Activated T-helper 9 cell treated with anti-CD3 and anti-CD28 coated beads, Interleukin-2, amount 50 U/mL, for 16 hours (primary cell): ENCODE data around the gene ZNF232.
"Not testable (repeated sequence)": the region's sequence is repeated elsewhere in the genome, so short reads cannot be mapped to it uniquely, and the experiment has no call there.

Experiments used
- DNase-seq: peaks from one replicate; pipeline ENCODE4 v3.0.0-alpha.2; 2020; ENCODE audit warnings: low read depth

The ZNF232 gene

DNA sequence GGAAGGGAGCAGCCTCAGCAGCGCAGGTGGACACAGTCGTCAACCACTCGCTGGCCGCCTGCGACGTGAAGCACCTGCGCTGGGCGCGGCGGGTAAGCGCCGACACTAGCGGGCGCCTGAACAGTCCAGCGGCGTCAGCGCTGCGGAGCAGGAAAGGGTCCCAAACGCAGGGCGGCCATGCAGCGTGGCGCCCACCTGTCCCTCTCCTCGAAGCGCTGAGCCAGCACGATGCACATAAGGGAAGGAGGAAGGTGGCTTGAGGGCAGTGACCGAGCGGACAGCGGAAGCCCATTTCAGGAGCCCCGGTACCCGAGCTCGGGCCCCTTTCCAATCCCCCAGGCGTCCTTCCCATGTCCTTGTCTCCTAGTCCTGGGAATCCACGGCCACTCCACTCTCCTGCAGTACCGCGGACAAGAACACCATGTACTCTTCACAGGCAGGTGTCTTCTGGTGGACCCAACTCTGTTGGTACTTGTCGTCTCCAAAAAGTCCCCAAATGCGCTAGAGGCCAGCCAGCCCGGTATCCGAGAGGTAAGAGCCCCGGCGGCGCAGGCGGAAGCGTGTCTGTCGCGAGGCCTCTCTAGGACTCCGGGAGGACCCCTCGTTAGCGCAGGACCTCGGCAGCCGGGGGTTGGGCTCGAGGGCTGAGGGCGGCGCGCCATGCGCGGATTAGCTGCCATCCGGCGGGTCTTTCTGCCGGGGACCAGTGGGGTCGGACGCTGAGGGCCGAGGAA lies 14.4 kb downstream of the ZNF232 start:
- no peak for DNase-seq

DNA sequence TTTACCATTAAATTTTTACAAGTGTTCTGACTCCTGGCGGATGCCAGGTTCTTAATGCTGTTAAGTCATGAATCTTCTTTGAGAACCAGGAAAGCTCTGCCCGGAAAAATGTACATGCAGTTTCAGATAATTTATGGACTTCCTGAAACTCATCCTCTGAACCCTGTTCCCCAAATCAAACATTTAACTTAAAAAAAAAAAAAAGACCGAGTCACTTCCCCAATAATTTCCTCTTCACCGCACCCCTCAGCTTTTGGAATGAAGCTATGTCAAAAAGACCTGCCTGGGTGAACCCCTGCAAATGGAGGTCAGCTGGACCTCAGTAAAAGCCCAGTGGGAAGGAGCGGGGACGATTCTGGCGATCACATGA lies 15.0 kb downstream of the ZNF232 start:
- DNase-seq, result no peak

DNA sequence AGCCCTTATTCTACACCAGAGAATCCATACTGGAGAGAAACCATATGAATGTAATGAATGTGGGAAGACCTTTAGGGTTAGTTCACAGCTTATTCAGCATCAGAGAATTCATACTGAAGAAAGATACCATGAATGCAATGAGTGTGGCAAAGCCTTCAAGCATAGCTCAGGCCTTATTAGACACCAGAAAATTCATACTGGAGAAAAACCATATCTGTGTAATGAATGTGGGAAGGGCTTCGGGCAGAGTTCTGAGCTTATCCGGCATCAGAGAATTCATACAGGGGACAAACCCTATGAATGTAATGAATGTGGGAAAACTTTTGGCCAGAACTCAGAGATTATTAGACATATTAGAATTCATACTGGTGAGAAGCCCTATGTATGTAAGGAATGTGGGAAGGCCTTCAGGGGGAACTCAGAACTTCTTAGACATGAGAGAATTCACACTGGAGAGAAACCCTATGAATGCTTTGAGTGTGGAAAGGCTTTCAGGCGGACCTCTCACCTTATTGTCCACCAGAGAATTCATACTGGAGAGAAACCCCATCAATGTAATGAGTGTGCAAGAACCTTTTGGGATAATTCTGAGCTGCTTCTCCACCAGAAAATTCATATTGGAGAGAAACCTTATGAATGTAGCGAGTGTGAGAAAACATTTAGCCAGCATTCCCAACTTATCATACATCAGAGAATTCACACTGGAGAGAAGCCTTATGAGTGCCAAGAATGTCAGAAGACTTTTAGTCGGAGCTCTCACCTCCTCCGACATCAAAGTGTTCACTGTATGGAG lies 19.3 kb downstream of the ZNF232 start:
- DNase-seq, result no peak

DNA sequence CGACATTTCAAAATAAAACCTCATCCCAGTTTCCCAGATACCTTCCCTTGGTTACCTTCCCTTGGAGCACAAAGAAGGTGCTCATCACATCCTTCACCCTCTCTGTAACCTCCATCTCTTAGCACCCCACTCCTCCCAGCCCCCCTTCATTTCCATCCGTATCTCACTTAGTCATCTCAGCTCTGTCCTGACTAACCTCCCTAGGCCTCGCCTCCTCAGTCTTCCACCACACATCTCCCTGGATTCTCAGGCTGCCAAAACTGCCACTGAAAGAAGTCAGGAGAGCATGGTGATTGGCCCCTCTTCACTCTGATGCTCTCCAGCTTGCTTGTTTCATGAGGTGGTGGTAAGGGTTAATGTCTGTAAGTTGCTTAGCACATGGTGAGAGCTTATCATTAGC lies 31.1 kb downstream of the ZNF232 start:
- DNase-seq, result no peak

DNA sequence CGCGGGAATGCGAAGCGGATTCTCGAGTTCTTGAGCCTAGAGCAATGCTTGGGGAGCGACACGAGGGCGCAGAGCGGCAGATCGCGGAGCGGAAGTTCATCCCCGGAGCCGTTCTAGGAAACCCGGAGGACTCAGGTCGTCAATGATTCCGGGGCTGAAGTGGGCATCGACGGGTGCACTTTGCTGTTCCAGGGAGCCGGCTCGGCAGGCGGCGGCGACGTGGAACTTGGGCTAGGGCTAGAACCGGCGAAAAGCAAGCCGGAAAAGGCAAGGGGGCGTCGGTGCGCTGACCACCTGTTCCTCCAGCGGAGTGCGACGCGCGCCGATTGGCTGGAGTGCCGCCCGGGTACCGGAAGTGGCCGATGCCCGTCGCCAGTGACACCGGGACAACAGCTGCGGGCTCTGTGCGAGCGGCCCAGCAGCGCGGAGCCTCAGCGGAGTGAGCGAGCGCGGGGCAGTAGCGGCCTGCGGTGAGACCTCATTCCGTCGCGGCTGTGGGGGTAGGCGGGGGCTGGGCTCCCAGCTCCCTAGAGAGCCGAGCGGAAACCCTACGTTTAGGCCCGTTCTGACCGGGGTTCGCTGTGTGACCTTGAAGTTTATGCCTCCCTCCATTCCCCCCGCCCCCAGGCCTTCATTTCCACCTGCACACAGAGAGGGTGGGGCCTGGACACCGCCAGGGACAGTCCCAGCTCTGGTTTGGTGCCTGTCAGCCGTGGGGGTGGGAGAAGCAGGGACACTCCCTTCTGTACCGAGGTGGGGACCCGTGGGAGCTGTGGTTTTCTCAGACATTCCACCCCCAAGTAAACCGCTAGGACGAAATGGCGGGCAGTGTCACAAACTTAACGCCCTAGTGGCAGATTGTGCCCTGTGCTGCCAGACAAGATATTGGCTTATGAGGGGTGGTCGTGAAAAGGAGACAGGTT lies 33.3 kb downstream of the ZNF232 start, which contains the start of gene ZFP3:
Gene ZFP3 (plus strand): TSS at position 362 of the 923 bp plus-strand sequence. CDS start 13,038 bp downstream, outside the sequence.
- DNase-seq, result peak; percentile 64

DNA sequence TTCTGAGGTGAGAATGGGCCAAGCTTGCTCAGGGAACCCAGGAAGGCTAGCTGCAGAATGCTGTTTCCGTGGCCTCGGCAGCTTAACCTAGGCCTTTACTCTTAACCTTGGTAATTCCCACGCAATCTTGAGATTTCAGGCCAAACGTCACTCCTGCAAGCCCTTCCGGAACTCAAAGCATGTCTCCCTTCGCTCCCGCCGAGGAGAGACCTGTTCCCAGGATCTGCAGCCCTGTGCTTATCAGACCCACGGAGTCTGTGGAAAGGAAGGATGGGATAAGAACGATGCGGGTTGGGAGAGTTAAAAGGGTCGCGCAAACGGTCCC lies 33.9 kb downstream of the ZNF232 start:
- no peak for DNase-seq

DNA sequence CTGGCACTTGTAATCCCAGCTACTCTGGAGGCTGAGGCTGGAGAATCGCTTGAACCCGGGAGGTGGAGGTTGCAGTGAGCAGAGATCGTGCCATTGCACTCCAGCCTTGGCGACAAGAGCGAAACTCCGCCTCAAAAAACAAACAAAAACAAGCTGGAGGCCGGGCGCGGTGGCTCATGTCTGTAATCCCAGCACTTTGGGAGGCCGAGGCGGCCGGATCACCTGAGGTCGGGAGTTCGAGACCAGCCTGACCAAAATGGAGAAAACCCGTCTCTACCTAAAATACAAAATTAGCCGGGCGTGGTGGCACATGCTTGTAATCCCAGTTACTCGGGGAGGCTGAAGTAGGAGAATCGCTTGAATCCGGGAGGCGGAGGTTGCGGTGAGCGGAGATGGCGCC lies 34.4 kb downstream of the ZNF232 start:
- not testable (repeated sequence) for DNase-seq

DNA sequence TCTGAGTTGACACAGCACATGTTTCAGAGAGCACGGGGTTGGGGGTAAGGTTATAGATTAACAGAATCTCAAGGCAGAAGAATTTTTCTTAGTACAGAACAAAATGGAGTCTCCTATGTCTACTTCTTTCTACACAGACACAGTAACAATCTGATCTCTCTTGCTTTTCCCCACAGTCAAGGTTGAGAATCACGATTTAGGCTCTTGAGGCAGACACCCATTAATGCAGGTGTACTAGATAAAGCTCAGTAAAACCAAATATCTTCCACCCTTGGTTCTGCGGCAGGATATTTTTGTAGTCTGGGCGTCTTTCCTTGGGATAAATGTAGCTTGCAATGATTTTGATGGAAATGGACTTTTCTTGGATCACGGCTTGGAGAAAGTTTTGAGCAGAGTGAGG lies 36.2 kb downstream of the ZNF232 start:
- DNase-seq, result not testable (repeated sequence)

DNA sequence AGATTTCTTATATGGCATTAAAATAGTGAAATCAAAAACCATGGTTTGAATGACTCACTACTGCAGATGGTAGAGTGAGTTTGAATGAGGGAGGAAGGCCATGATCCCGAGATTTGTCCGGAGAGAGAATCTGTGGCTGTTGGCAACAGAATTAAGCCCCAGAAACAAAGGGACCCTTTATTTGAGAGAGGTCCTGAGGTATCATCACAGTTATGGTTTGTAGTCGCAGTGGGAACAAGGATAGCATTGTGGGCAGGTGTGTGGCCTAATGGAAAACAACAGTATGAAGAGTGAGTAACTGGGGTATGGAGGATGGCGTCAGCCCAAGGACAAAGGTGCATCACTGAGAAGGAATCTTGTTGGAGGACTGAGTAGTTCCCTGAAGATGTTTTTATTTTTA lies 42.0 kb downstream of the ZNF232 start:
- no peak for DNase-seq

DNA sequence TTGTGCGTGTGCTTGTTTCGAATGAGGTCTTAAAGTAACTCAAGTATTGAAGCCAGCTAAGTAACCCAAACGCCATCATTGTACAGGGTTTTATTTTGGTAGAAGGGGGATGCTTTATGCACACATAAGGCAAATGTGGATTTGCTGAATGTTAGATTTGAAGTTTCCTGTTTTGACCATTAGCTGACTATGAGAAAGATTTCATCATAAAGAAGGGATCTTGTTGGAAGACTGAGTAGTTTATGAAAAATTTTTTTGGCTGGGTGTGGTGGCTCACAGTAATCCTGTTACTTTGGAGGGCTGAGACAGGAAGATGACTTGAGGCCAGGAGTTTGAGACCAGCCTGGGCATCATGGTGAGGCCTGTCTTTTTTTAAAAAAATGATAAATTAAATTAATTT lies 43.4 kb downstream of the ZNF232 start:
- no peak for DNase-seq

DNA sequence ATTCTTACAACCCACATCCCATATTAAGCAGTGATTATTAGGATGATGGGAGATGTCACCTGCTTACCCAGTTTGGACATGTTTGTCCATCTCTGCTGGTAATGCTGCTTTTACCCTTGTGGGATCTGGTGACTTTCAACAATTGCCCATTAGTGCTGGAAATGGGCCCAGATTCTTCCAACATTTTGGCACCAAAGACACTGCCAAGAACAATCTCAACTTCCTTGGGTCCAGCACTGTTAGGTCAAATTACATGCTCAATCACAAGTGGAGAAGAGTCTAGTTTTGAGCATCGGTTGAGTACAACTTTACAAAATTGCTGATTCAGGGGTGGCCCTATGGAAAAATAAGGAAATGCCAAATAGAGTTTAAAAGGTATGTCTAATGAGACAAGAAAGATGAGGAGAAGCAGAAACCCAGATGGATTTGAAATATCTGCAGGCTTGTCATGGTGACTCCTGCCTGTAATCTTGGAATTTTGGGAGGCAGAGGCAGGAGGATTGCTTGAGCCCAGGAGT lies 46.4 kb downstream of the ZNF232 start:
- DNase-seq, result no peak
